CD4-positive, alpha-beta T cell (primary cell): ENCODE measurements around the gene DLK1. TPM values are rescaled to one million over a fixed set of nuclear protein-coding genes. Genes with fewer than 3 reads are reported as not detected.

Experiments
- ATAC-seq: fragments of 200-7000 bp; cut with Tn5 transposase; one replicate; pipeline ENCODE4 v1.10.0; 2022; ENCODE audit warnings: mild to moderate bottlenecking; ENCODE audit not compliant: poor library complexity
- CTCF ChIA-PET: fragments of 350-600 bp; sonication (Branson Sonifier 250); formaldehyde crosslinking; loops from one replicate; lab custom pipeline; 2021; ENCODE audit warnings: antibody characterized with exemption, inconsistent platforms; lab: Charles Lee
- POLR2A ChIA-PET: fragments of 350-600 bp; sonication (Branson Sonifier 250); formaldehyde crosslinking; loops from one replicate; lab custom pipeline; 2021; ENCODE audit warnings: antibody characterized with exemption, inconsistent platforms; lab: Charles Lee
- DNase-seq, 14 experiments: peaks; one replicate each; pipeline ENCODE4 v3.0.0-alpha.2; 2013 to 2020; ENCODE audit warnings: mixed read lengths in 2 of 14
- H3K27ac ChIP-seq, 2 donors: one replicate each; pipeline versions ENCODE4 v1.5.1 to v1.7.0; 2013; ENCODE audit warnings: low read length in 2 of 2, low read depth in 1 of 2, mild to moderate bottlenecking in 1 of 2
- H3K27me3 ChIP-seq, 2 experiments: 1 replicate in 1 of 2; 2 replicates in 1 of 2; pipeline versions ENCODE4 v1.6.1 to v1.7.0; 2013; ENCODE audit warnings: low read length in 2 of 2, control low read depth in 1 of 2, mild to moderate bottlenecking in 1 of 2, moderate library complexity in 1 of 2; ENCODE audit not compliant: insufficient read depth in 2 of 2, control insufficient read depth in 1 of 2
- H3K36me3 ChIP-seq: one replicate; pipeline ENCODE4 v1.6.1; 2013; ENCODE audit warnings: low read length, control low read depth; ENCODE audit not compliant: insufficient read depth
- H3K4me1 ChIP-seq: one replicate; pipeline ENCODE4 v1.6.1; 2013; ENCODE audit warnings: low read length, control low read depth; ENCODE audit not compliant: insufficient read depth
- H3K4me3 ChIP-seq: one replicate; pipeline ENCODE4 v1.5.1; 2013; ENCODE audit warnings: mild to moderate bottlenecking, low read length, moderate library complexity
- H3K9me3 ChIP-seq, 2 experiments: 1 replicate in 1 of 2; 2 replicates in 1 of 2; pipeline versions ENCODE4 v1.6.1 to v1.7.0; 2013; ENCODE audit warnings: low read length in 2 of 2, mild to moderate bottlenecking in 2 of 2, control low read depth in 1 of 2, moderate library complexity in 1 of 2; ENCODE audit not compliant: control insufficient read depth in 1 of 2, insufficient read depth in 1 of 2
- H3K27ac Mint-ChIP-seq: one replicate; pipeline ENCODE4 v1.8.0; 2020; ENCODE audit warnings: mixed read lengths
- H3K27me3 Mint-ChIP-seq: one replicate; pipeline ENCODE4 v1.8.0; 2021; ENCODE audit warnings: mixed read lengths
- H3K36me3 Mint-ChIP-seq: one replicate; pipeline ENCODE4 v1.8.0; 2021; ENCODE audit warnings: low read depth, mixed read lengths
- H3K4me1 Mint-ChIP-seq: one replicate; pipeline ENCODE4 v1.8.0; 2021; ENCODE audit warnings: low read depth, mixed read lengths
- H3K4me3 Mint-ChIP-seq: one replicate; pipeline ENCODE4 v1.8.0; 2020; ENCODE audit warnings: mild to moderate bottlenecking, mixed read lengths
- H3K9me3 Mint-ChIP-seq: one replicate; pipeline ENCODE4 v1.8.0; 2020; ENCODE audit warnings: mixed read lengths
- CTCF ChIP-seq: fragments of 200-600 bp; IDR thresholded peaks from one replicate; pipeline ENCODE4 v1.8.0; 2022; ENCODE audit warnings: antibody characterized with exemption, mild to moderate bottlenecking
- intact Hi-C, 2 experiments: fragments of 100-400 bp; cut with DNase I in 1 of 2; cut with micrococcal nuclease in 1 of 2; formaldehyde crosslinking; loops; one replicate each; pipeline versions ENCODE4 v1.15.1 to v1.9.0; 2023 to 2025; cut with DNase I, micrococcal nuclease
- total RNA-seq, 174 experiments: library from RNA in 2 of 174; stranded (reverse) in 2 of 174; gene quantifications; one replicate each; pipeline ENCODE4 v1.2.3 and lab custom pipeline; 2021 to 2026

Gene DLK1
- total RNA-seq, 2 experiments from 2014 or later: not detected

- ATAC-seq (no peak), DNase-seq (no peak)
- TF ChIP-seq CTCF: no peak
- no peak overlapping the region for H3K27ac ChIP-seq
- peaks cover 0 to 4% of the 10 kb centered on the region in 2 experiments for H3K9me3 ChIP-seq
- ChIA-PET CTCF (no interaction called here), POLR2A (no interaction called here)
- H3K36me3 ChIP-seq: no peaks in the 10 kb centered on the region
- Mint-ChIP-seq H3K27me3 (peaks cover 42% of the 10 kb centered on the region), H3K36me3 (no peaks in the 10 kb centered on the region), H3K4me1 (no peaks in the 10 kb centered on the region), H3K9me3 (no peaks in the 10 kb centered on the region), H3K4me3 (no peak overlapping the region), H3K27ac (no peak overlapping the region)
- intact Hi-C loops: no loop called here
- peaks cover 0 to 2% of the 10 kb centered on the region in 2 experiments for H3K27me3 ChIP-seq
- H3K4me3 ChIP-seq: no peak overlapping the region
- no peaks in the 10 kb centered on the region for H3K4me1 ChIP-seq
These were observed 30.1 kb upstream of the DLK1 start for GRCh38 chr14:100696590-100696989.

DNA sequence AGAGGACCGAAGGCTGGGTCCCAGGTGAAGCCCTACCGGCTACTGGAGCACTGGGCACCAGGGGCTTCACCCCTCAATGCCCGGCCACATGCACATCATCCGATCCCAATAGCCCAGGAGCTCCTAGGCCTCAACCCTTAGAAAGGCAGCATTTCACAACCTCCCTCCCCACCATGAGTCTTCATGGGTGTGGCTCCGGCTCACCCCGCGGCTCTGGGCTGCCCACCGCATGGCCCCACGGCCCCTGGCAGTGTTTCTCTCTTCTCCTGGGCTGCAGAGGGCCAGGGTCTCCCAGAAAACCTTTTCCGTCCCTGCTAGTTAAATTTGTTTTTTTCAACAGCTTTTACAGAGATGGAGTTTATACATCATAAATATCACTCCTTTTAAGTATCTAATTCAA lies 28.6 kb upstream of the DLK1 start:
- Histone ChIP-seq H3K4me3 (no peak overlapping the region), H3K27ac (no peak overlapping the region), H3K9me3 (peaks cover 0 to 4% of the 10 kb centered on the region in 2 experiments), H3K4me1 (no peaks in the 10 kb centered on the region), H3K27me3 (peaks cover 0 to 2% of the 10 kb centered on the region in 2 experiments), H3K36me3 (no peaks in the 10 kb centered on the region)
- CTCF ChIA-PET: no interaction called here
- intact Hi-C loops: no loop called here
- Mint-ChIP-seq H3K4me3 (no peak overlapping the region), H3K4me1 (no peaks in the 10 kb centered on the region), H3K36me3 (no peaks in the 10 kb centered on the region), H3K27me3 (peaks cover 41% of the 10 kb centered on the region), H3K27ac (no peak overlapping the region), H3K9me3 (no peaks in the 10 kb centered on the region)
- POLR2A ChIA-PET: no interaction called here
- no peak for DNase-seq
- TF ChIP-seq CTCF: no peak
- no peak for ATAC-seq

DNA sequence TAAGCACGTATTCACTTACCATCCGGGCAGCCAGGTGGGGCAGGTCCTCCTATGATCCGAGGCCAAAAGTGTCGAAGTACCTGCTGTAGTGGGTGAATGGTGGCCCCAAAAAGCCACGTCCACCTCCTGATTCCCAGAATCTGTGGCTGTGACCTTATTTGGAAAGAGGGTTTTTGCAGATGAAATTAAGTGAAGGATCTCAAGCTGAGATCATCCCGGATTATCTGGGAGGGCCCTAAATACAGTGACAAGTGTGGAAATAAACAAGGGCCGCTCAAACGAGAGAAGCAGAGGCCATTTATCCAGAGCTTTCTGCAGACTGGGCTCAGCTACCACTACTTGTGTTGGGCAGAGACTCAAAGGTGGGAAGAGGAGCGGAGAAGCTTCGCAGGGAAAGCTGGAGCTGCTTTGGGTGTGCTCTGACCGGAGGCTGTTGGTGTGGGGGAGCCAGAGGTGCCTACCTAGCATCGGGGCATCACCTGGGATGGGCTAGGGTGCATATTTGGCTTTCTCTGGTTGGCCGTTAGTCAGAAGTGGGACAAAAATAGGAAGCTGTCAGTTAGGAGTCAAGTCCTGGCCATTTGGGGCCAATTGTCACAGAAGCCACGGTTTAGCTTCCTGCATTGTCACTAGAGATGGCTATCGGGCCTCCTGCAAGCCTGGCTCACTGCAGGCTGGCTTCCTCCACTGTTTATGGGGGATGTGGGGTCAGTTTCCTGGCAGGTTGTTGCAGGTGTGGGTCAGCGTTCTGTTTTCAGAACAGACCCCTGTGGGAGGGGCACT lies 27.8 kb upstream of the DLK1 start:
- intact Hi-C loops: no loop called here
- Histone ChIP-seq H3K4me1 (no peaks in the 10 kb centered on the region), H3K27ac (no peak overlapping the region), H3K4me3 (no peak overlapping the region), H3K36me3 (no peaks in the 10 kb centered on the region), H3K27me3 (peaks cover 0 to 2% of the 10 kb centered on the region in 2 experiments), H3K9me3 (peaks cover 0 to 4% of the 10 kb centered on the region in 2 experiments)
- ChIA-PET POLR2A (no interaction called here), CTCF (interaction anchor here (0.7 kb wide), 1 partner anchor 33 kb away, joined by 3 read pairs; no protein-coding TSS in a partner anchor)
- Mint-ChIP-seq H3K4me1 (no peaks in the 10 kb centered on the region), H3K27me3 (peaks cover 33% of the 10 kb centered on the region), H3K27ac (no peak overlapping the region), H3K9me3 (no peaks in the 10 kb centered on the region), H3K4me3 (no peak overlapping the region), H3K36me3 (no peaks in the 10 kb centered on the region)
- DNase-seq (no peak), ATAC-seq (no peak)
- TF ChIP-seq CTCF: no peak
